ENCODE measurements around the gene LMF2.
"Not testable (repeated sequence)": the region's sequence is repeated elsewhere in the genome, so short reads cannot be mapped to it uniquely, and the experiment has no call there.

LMF2 gene

GRCh38 chr22:50533856-50534711, 26.6 kb upstream of the LMF2 start:
- not testable (repeated sequence) for DNase-seq

GRCh38 chr22:50532824-50533796, 25.6 kb upstream of the LMF2 start:
- DNase-seq, result no peak

DNA sequence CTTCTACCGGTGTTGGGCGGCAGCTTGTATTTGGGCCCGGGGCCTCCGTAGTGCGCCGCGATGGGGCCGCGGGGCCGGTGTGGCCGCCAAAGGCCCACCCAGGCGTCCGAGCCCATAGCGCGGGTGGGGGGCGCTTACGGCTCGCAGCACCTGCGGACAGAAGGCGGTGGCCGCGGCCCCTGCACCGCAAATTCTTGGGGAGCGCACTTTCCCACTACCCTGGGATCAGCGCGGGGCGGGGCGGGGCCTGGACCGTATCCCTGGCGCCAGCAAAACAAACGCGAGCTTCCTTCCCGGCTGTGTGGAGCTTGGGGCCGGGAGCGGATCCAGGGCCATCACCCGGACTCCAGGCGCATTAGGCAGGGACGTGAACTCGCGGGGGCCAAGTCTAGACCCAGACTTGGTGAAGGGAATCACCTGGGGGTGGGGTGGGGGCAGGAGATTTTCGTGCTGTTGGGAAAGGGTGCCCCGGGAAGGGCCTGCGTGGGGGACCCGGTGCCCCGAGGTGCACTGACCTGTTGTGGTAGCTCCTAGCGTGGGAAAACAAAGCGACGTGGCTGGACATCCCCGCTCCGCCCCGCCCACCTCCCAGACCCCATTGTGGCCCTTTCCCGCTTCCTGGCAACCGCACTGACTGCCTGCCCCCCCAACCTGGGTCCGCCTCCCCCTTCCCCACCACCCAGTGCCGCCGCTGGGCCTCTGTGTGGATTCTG, 24.6 kb upstream of the LMF2 start:
- peak; percentile 29 for DNase-seq

- peak; percentile 34 for DNase-seq
These were observed 24.1 kb upstream of the LMF2 start for GRCh38 chr22:50531546-50531961.

DNA sequence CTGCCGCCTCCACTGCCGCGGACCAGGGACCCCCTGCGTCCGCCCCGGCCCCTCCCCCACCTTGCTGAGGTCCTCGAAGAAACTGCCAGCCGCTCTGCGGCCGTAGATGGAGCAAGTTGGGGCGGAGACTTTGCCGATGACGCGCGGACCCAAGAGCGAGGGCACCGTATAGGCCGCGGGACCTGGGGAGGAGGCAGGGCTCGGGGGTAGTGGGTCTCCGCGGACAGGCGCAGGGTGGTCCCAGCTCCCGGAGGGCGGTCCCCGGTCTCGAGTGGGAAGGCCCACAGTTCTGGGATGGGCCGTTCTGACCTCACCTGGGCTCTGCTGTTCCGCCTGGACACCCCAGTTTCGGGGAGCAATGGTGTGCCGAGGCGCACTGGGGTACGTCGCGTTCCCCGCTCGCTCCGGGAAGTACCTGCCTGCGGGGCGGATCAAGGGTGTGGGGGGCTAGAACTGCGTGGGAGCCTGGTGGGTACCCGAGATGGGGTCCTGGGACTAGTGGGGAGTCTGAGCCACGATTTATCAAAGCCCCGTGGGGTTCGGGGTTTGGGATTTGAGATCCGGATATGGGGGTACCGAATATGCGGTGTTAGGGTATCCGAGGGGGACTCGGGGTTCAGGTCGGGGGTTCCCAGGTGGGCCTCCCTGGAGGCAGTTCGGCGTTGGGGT, 23.5 kb upstream of the LMF2 start:
- peak; percentile 53 for DNase-seq

DNA sequence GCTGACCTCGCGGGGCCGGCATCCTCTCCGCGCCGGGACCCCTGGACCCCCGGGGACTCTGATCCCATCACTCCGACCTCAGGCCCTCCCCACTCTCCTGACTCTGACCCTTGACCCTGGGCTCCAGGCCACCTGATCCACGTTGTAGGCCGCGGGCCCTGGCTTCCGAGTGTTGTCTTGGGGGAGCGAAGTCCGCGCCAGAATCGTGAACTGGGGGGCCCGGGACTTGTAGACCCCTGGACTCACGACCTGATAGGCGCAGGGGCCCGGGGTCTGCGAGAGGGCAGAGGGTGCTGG, 23.0 kb upstream of the LMF2 start:
- DNase-seq, result no peak

- DNase-seq, result no peak
These were observed 22.5 kb upstream of the LMF2 start, which contains the start of gene TYMP for GRCh38 chr22:50529897-50530579. TSS of gene TYMP (minus strand) at chr22:50530012. CDS start at chr22:50529709, 303 bp downstream.

- DNase-seq, result no peak
These were observed 22.0 kb upstream of the LMF2 start for GRCh38 chr22:50529416-50529896.

DNA sequence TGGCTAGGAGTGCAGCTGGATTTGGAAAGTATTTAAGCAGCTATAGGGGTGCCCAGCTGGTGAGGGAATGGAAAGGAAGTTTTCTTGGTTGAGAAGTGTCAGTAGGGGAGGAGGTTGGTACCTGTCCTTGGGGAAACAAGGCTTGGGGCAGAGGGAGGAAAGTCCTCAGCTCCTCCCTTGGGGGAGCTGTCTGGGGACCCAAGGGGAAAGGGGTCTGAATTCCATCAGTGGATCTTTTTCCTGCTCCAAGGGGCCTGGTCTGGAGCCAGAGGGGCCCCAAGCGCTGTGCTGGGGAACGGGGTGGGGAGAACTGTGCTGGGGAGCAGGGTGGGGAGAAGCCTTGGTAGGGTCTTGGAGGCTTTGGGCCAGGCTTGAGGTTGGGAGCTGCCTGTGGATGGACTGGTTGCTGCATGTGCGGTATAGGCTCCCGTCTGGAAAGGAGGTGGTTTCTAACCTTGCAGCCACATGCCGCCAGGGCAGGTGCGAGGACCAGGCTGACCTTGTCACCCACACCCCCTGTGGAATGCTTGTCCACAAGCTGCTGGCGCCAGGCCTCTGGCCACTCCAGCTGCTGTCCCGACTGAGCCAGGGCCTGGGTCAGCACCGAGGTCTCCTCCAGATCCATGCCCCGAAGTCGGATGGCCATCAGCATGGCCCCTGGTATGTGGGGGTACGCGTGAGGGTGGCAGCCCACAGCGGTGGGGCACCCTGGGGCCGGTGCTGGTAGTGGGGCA, 21.3 kb upstream of the LMF2 start:
- no peak for DNase-seq

DNA sequence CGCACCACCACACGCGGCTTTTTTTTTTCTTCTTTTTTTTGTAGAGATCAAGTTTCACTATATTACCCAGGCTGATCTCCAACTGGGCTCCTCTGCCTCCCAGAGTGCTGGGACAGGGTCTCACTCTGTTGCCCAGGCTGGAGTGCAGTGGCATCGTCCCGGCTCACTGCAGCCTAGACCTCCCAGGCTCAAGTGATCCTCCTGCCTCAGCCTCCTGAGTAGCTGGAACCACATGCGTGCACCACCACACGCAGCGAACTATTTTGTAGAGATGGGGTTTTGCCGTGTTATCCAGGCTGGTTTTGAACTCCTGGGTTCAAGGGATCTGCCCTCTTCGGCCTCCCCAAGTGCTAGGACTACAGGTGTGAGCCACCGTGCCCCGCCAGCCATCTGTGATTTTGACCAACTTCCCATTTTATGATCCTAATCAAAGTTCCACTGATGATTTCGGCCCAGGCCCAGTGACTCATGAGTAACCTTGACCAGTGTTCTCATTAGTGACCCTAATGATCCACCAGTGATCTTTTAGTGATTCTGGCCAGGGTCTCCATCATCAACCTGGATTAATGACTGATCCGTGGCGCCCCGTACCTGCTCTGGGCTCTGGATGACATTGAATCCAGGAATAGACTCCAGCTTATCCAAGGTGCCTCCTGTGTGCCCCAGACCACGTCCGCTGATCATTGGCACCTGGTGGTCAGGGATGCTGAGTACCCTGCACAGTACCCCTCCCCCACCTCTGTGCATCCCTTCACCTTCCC, 20.6 kb upstream of the LMF2 start:
- DNase-seq, result no peak

- no peak for DNase-seq
These were observed 19.6 kb upstream of the LMF2 start for GRCh38 chr22:50526834-50527801.

- peak; percentile 62 for DNase-seq
These were observed 18.8 kb upstream of the LMF2 start for GRCh38 chr22:50526108-50526833.

GRCh38 chr22:50525858-50526107, 18.3 kb upstream of the LMF2 start:
- no peak for DNase-seq

DNA sequence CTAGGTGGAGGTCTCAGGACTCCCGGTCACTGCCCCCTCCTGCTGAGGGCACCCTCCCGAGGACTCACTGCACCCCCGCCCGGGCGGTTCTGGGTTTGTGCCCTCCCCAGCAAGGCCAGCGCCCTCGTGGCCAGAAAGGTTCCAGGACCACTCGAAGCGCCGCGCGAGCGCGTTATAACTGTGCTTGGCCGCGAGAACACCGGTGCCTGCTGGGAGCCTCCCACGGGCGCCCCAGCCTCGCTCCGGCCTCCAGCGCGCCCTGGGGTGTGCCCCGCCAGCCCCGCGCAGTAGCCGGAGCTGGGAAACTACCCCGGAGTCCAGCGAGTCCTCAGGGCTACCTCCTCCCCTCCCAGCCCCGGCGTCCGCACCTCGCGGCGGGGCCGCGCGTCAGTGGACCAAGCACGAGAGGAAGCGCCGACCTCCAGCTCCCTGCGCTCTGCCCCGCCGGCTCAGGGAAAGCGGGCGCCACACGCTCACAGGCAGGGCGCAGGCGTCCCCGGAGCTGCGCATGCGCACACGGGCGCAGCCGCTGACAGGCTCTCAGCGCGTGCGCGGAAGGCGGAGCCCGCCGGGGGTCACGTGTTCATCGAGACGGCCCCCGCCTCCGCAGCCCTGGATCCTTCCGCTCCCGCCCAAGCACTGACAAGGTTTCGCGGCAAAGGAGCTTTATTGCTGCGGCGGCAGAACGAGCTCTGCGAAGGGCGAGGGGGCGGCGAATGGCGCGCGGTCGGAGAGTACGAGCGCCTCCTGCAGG, 17.8 kb upstream of the LMF2 start, which contains the start of gene SCO2:
Gene SCO2, minus strand, starts transcription at position 495 of the 754 bp plus-strand sequence. CDS start 1,187 bp downstream, outside the sequence.
- DNase-seq, result peak; percentile 92

DNA sequence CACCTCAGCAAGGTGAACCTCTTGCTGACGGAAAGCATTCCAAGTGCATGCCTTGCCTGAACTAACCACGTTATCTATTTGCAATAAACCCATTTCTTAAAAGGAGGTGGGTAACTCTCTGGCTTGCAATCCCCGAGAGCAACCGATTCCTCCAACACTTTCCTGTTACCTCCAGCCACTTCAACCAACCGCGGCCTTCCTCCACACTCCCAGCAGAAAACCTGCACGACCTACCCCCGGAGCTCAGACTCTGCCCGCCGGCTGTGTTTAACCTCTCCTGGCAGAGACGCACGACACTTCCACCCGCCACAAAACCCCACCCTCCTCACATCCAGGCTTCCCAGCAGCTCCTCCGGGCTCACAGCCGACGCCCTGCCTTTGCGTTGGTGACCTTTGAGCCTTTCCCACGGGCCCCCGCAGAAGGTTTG, 17.2 kb upstream of the LMF2 start:
- DNase-seq, result peak; percentile 46

DNA sequence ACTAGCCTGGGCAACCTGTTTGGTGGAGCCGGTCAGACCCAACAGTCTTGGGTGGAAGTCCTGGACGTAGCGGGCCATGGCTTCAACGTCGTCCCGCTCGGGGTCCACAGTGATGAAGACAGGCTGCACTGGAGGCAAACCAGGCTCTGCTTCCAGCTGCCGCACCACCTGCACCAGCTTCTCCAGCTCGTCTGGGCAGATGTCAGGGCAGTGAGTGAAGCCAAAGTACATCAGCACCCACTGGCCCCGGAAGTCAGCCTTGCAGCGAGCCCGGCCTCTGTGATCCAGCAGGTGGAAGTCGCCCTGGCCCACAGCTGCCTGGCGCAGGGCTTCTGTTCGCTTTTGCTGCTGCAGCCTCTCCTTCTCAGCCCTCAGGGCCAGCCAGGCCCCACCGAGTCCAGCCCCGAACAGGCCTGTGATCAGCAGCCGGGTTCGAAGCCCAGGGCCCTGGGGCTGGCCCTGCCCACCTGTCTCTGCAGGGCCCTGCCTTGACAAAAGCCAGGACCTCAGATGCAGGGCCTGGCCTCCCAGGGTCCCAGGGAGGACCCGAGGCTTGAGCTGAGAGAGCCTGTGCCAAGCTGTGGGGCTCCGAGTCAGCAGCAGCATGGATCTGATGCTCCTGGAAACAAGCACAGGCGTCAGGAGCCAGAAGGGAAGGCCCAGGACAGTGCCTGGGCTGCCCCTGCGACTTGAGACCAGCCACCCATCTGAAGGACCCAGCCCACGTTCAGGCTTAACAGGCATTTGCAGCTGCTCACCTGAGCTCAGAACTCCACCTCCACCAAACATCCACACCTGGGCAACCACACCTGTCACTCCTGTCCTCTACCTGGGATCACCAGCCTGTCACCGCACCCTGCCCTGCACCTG, 16.5 kb upstream of the LMF2 start:
- DNase-seq, result no peak

GRCh38 chr22:50523458-50523805, 15.9 kb upstream of the LMF2 start:
- DNase-seq, result no peak
